GM04503 (cell line): ENCODE data around the gene KLF7.
"Not testable (repeated sequence)": the region's sequence is repeated elsewhere in the genome, so short reads cannot be mapped to it uniquely, and the experiment has no call there.

ENCODE experiments used
- DNase-seq: peaks from one replicate; pipeline ENCODE4 v3.0.0-alpha.2; 2012; ENCODE audit warnings: low read depth

The KLF7 gene

GRCh38 chr2:207055257-207055656 is 110.5 kb downstream of the KLF7 start:
- DNase-seq: no peak

DNA sequence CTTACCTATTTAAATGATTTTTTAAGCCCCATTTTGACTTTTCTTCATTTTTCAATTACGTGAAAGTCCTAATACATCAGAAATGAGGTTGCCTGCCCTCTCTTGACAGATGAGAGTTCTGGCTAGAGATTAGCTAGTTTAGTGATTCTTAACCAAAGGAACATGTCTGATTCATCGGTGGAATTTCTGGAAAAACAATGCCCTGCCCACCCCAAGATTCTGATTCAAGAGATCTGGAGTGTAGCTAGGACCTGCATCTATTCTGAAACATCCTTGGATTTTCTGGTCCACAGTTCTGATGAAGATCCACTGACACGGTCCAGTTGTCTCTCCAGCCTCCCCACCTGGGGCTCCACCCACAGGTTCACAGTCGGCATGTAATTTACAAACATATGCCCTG is 111.2 kb downstream of the KLF7 start:
- DNase-seq: no peak

GRCh38 chr2:207051385-207051965 is 114.3 kb downstream of the KLF7 start:
- no peak for DNase-seq

GRCh38 chr2:207049122-207049521 is 116.6 kb downstream of the KLF7 start:
- DNase-seq: no peak

- no peak for DNase-seq
Observed at GRCh38 chr2:207048416-207048815, 117.3 kb downstream of the KLF7 start.

DNA sequence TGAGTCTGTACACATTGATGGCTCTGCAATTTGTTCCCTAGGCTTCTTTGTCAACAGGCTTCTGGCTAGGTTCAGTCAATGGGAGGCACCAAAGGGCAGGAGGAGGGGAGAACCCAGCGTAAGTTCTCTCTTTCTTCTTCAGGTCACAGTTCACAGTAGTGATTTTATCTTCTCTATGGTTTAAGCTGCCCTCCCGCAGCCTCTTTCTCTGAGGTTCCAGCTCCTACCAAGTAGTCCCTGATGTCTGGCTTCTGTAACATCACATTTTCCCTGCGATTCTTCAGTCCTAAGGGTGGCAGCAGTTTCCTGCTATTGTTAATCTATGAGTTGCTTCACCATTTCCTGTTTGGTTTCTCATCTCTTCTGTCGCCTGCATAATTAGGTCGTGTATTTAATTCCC is 119.0 kb downstream of the KLF7 start:
- DNase-seq: no peak

DNA sequence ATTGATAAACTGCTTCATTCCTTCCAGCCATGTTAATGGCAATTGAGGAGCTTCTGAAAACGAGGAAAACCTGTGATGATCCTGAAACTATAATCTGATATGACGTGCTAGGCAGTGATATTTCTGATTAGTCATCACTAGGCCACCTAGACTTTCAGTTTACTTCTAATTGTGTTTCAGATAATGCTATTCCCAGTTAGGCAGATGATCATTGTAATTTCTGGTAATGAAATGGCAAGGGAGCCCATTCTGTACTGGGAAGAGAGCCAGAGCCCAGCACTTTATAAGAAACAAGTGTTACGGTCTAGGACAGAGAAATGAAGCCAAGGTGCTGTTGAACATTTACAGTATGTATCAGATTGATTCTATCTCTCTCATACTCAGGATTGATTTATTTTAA is 120.2 kb downstream of the KLF7 start:
- no peak for DNase-seq

DNA sequence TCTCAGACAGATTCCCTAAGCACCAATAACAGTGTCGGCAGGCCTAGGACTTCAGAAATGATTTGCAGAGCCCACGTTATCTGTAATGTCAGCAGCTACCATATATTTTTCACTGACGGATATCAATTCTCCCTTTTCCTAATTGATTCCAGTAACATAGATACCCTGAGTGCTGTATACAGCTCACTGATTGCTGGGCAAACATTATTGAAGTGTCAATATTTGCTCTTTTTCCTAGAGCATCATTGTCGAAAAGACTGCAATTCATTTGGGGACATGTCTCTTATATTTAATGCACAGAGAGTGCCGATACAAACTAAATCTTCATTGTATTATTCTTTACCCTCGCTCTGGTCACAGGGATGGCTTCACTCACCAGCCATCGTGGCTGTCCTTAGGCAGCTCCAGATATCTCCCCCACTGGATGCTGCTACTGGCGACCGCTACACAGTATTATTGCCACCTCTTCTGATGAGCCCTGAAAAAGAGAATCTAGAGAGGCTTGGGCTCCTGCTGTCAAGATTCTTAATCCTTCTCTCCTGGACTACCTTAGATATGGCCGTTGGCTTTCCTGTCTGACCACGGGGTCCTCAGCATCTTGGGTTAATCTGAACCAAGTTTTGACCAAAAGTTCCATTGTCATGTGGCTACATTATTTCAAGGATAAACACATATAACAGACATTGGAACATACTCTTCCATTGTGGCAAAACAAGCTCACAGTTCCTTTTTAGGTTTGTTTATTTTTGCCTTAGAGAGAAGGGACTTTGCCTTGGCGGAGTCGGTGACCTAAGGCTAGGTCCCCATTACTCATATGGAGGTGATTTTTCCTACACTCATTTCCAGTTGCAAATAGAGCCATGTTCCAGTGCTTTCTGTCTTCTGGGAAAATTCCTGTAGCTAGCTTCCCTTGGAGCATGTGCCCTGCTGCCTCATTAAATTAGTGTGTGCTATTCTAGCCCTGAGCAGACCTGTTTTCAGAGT is 121.1 kb downstream of the KLF7 start:
- DNase-seq: no peak

GRCh38 chr2:207042841-207043240 is 122.9 kb downstream of the KLF7 start:
- DNase-seq: no peak

DNA sequence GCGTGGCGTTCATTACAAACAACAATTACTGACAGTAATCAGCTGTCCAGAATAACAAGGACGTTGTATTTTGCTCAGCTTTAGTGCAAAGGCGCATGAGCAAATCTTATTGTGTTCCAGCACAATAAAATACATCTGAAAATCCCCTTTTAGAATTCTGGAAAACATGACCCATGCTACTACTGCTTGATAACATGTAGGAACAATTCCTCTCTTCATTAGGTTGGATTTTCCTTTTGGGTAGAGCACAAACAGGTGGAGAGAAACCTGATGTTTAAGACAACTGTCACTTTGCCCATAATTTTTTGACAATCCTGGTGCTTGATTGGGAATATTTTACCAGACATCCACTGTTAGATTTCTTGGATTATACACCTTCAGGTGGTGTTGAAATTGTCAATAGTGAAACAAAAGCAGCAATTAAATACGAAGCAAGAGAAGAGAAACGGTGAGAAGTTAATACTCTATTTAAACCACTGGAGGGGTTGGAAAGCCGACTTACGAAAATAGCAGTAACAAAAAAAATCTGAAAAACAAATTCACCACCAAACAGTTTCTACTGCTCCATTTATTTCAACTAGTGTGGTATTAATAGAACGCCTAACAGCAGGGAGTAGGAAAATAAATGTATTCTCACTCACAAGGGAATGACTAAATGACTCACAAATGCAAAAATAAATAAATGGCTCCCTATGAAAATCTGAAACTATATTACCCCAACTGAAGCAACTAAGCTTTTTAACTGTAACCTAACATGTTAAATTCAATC is 123.8 kb downstream of the KLF7 start:
- no peak for DNase-seq

DNA sequence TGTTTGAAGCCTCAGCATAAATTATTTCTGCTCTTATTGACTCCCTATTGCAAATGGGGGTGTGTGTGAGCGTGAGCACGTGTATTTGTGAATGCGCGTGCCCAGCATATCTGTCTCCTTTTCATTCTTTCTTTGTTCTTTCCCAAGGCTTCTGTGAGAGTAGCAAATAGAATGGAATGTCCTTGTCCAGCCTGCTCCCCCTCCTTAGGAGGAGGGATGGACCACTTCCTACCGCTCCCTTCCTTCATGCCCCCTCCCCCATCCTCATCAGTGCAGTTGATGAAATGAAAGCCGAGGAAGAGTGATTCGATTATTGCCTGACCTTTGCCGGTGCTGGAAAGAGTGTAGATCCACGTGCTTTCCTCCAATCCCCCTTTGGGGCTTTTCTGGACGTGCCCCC is 124.5 kb downstream of the KLF7 start:
- DNase-seq: no peak

DNA sequence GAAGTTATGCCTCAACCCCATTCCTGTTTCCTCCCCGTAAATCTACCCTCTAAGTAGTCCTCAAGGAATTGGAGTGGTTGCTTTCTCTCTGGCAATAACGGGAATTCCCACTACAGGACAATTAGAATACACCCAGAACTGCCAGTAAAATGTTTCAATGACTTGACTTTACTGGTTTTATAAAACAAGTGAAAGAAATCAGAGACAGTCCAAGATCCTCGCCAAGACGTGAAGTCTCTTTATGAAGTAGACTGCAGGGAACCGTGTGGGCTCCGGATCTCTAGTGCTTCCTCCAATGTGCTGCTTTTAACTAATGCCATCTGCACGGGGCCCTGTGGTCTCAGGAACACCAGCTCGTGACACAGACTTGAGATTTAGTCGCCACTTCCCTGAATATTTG is 125.1 kb downstream of the KLF7 start:
- no peak for DNase-seq

DNA sequence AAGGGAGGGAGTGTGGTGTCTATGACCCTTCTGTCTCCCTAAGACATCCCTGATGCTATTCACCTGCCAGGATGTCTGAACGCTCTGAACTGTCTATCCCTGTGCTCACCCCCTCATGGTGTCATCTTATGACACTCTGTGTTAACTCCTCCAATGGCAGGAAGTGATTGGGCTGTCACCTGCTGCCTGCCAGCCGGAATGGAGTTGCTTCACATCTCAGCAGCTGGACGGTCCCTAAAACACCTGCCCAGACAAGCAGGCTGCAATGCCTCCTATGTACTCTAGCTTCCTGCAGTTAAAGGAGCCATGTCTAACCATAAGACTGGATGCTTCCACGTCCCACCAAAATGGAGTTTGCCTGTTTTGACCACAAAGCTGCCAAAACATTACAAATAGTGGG is 126.5 kb downstream of the KLF7 start:
- no peak for DNase-seq

DNA sequence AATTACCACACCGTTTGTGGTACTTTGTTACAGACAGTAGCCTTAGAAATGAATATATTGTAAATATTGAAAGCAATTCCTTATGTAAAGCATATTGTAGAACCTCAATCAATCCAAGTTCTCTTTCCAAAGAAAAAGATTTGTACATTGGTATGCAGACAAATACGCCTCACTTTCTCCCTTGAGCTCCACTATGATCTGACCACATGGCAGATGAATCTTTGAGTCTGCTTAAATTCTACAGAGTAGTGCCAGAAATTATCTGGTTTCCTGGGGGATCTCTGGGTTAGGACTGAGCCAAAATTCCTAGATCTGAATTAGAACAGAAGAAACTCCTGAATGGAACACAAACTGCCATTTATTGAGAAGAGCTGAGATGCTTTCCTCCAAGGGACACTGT is 127.4 kb downstream of the KLF7 start:
- no peak for DNase-seq

GRCh38 chr2:207037896-207038295 is 127.9 kb downstream of the KLF7 start:
- no peak for DNase-seq

DNA sequence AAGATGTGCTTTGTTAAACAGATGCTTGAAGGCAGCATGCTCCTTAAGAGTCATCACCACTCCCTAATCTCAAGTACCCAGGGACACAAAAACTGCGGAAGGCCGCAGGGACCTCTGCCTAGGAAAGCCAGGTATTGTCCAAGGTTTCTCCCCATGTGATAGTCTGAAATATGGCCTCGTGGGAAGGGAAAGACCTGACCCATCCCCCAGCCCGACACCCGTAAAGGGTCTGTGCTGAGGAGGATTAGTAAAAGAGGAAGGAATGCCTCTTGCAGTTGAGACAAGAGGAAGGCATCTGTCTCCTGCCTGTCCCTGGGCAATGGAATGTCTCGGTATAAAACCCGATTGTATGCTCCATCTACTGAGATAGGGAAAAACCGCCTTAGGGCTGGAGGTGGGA is 128.7 kb downstream of the KLF7 start:
- DNase-seq: not testable (repeated sequence)

DNA sequence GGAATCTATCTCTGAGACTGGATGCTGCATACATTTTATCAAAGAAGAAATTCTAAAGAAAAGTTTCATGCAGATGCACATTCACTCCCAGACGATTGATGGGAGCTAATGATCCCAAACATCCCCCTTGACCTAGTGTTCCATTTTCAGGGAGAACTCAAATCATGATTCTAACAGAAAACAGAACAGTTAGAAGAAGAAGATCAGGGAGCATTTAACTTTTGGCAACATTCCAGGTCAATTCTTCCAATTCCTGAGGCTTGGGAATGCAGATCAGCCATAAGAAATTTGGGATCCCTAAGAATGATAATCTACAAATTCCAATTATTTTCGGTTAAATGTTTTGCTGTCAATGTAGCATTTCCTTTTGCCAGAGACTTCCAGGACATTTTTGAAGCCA is 129.9 kb downstream of the KLF7 start:
- no peak for DNase-seq

- DNase-seq: no peak
Observed at GRCh38 chr2:207032490-207032889, 133.3 kb downstream of the KLF7 start.
